Femur (tissue), 1 donor: ENCODE data around the gene ATP2B3.
A peak's percentile ranks its signal among the peaks of the same experiment; 100 is the strongest.

Experiments
- DNase-seq: peaks from one replicate; pipeline ENCODE4 v3.0.0-alpha.2; 2017

The ATP2B3 gene

GRCh38 chrX:153511784-153512500, 5.5 kb upstream of the ATP2B3 start:
- DNase-seq: no peak

GRCh38 chrX:153512501-153512893, 4.9 kb upstream of the ATP2B3 start:
- DNase-seq: no peak

- DNase-seq: no peak
Measured at GRCh38 chrX:153513265-153513664, 4.2 kb upstream of the ATP2B3 start.

- DNase-seq: no peak
Measured at GRCh38 chrX:153514259-153514658, 3.2 kb upstream of the ATP2B3 start.

DNA sequence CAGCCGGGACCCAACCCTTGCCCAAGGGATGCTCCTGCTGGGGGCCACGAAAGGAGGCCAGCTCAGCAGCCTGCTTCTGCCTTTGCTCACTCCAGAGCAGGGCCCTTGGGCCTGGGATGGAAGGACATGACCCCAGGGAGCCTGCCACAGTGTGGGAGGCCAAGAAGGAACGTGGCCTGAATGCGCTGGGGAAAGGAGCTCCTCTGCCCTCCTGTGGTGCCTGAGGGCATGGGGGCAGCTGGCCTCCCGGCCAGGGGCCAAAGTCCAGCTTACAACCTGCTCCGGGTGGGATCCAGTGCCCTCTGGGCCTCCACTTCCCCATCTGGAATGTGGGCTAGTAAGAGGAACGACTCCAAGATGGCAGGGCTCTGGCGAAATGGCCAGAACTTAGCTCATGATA, 2.0 kb upstream of the ATP2B3 start:
- DNase-seq: no peak

DNA sequence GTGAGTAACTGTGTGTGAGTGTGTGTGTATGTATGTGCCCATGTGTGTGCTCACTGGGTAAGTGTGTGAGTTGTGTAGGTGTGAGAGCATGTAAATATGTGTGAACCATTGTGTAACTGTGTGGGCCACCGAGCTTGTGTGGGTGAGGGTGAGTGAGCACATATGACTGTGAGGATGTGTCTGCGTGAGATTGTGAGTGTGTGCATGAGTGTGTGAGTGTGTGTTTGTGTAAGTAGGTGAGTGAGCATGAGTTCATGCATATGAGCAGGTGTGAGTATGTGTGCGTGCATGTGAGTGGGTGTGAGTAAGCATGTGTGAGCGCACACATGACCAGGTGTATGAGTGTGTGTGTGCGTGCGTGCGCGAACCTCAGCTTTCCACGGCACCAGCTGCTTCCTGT, 1.4 kb upstream of the ATP2B3 start:
- no peak for DNase-seq

DNA sequence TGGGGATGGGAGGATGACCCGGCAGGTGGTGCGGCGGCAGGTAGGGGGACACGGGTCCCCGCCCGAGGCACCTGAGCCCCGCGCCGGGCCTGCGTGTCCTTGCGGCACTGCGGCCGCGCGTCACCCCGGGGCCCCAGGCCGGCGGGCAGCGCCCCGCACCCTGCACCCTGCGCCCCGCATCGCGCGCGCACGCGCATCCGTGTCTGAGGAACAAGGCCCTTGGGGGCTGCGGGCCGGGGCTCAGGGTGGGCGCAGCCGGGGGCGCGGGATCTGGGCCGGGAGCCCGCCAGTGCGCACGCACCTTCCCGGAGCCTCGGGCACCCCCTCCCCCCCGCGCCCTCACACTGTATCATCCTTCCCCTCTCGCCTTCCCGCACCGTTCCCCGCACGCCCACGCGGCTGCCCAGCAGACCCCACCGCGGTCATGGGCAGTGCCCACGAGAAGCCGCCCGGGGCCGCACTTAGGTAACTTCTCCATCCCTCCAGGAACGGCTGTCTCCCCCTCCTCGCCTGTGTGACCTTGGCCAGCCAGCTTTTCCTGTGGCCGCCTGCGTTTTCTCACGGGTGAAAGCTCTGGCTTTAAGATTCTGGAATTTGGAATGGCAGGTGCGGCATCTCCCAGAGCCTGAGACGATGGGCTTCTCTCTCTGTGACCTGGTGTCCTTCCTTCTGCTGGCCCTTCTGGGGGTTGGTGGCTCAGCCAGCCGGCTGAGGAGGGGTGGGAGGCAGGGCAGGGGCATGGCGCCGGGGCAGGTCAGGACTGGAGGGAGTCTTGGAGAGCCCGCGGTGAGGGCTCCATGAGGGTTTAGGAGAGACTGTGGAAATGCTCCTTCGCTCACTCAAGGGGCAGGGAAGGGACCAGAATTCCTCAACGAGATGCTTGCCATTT, 748 bp downstream of the ATP2B3 start:
- DNase-seq: no peak

- DNase-seq: no peak
Measured at GRCh38 chrX:153519569-153520286, 2.3 kb downstream of the ATP2B3 start.

- no peak for DNase-seq
Measured at GRCh38 chrX:153520287-153520917, 3.0 kb downstream of the ATP2B3 start.

DNA sequence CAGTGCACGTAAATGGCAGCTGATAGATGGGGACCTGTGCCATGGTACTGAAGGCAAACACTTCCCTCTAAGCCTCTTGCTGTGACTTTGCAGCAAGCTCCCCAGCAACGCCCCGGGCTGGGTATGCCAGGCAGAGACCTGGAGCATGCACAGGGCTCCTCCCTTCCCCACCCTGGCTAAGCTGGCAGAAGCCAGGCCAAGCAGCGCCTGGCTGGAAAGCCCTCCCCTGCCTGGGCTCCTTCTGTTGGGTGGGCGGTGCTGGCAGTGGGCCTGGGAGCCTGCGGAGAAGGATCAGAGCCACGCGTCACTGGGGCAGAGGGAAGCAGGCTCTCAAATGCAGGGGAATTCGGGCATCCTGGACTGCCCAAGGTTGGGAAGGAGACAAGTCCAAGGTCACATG, 3.6 kb downstream of the ATP2B3 start:
- peak; percentile 74 for DNase-seq

GRCh38 chrX:153522259-153522658, 4.8 kb downstream of the ATP2B3 start:
- DNase-seq: no peak

GRCh38 chrX:153523269-153523668, 5.8 kb downstream of the ATP2B3 start:
- DNase-seq: no peak

GRCh38 chrX:153524234-153524633, 6.8 kb downstream of the ATP2B3 start:
- DNase-seq: no peak

GRCh38 chrX:153525451-153525850, 8.0 kb downstream of the ATP2B3 start:
- DNase-seq: no peak

DNA sequence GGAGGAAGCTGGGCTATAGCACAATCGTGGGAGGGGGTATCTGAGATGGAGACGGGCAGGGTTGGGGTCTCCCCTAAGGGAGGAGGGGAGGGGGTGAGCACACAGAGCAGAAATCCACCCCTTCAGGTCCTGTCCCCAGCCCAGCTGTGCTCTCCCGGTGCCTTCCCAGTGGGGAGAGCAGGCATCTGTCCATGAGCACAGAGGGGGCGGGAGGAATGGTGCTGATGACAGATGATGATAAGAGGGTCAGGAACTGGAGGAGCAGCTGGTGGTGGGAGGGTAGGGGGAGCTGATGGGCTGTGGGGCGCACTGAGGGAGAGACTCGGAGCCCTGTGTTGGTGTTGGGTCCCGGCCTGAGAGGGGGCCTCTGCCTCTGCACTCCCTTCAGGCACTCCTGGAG, 8.6 kb downstream of the ATP2B3 start:
- DNase-seq: no peak

GRCh38 chrX:153526801-153527200, 9.4 kb downstream of the ATP2B3 start:
- DNase-seq: no peak

DNA sequence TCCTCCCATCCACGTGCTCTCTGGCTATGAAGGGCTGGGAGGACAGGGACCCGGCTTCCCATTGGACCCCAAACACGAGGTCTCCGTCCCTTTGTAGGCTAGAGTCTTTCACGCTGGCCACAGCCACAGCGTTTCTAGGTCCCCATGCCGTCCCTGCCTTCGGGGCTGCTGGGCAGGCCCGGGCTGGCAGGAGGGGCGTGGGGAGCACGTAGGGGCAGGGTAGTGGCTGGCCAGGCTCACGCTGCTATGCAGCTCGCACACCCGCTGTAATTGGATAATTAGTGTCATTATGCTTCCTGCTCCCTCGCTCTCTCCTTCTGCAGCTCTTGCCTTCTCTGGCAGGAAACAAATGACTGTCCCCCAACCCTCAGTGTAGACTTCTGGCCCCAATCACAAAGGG, 9.8 kb downstream of the ATP2B3 start:
- no peak for DNase-seq

- DNase-seq: no peak
Measured at GRCh38 chrX:153530411-153531129, 13.1 kb downstream of the ATP2B3 start.

- DNase-seq: no peak
Measured at GRCh38 chrX:153533091-153533490, 15.6 kb downstream of the ATP2B3 start.

GRCh38 chrX:153537080-153537479, 19.6 kb downstream of the ATP2B3 start:
- no peak for DNase-seq

- no peak for DNase-seq
Measured at GRCh38 chrX:153537526-153538295, 20.3 kb downstream of the ATP2B3 start.

GRCh38 chrX:153538424-153538823, 21.0 kb downstream of the ATP2B3 start:
- no peak for DNase-seq
